Common myeloid progenitor, CD34-positive (primary cell): Measurements from ENCODE around the gene OR10A7. TPM values are rescaled to one million over a fixed set of nuclear protein-coding genes. Genes with fewer than 3 reads are reported as not detected.
"Not testable (repeated sequence)": the region's sequence is repeated elsewhere in the genome, so short reads cannot be mapped to it uniquely, and the experiment has no call there.

Experiments
- CTCF ChIA-PET: fragments of 350-600 bp; sonication (Branson Sonifier 250); formaldehyde crosslinking; loops from one replicate; lab custom pipeline; 2021; ENCODE audit warnings: antibody characterized with exemption; lab: Charles Lee
- POLR2A ChIA-PET: fragments of 350-600 bp; sonication (Branson Sonifier 250); formaldehyde crosslinking; loops from one replicate; lab custom pipeline; 2021; ENCODE audit warnings: antibody characterized with exemption; lab: Charles Lee
- DNase-seq, 3 donors: peaks; one replicate each; pipeline versions ENCODE4 v3.0.0 to v3.0.0-alpha.2; 2013
- H3K27ac ChIP-seq, 2 experiments: 1 replicate in 1 of 2; 2 replicates in 1 of 2; pipeline ENCODE4 v1.7.0; 2013; ENCODE audit warnings: inconsistent platforms in 2 of 2, low read length in 2 of 2, mild to moderate bottlenecking in 2 of 2, low read depth in 1 of 2, moderate library complexity in 1 of 2; ENCODE audit not compliant: severe bottlenecking in 2 of 2, insufficient read depth in 1 of 2, poor library complexity in 1 of 2
- H3K27me3 ChIP-seq, 5 experiments: replicated peaks in 2 of 5; 1 replicate in 3 of 5; 2 replicates in 2 of 5; pipeline versions ENCODE4 v1.6.1 to v1.7.0; 2013; ENCODE audit warnings: low read length in 4 of 5, mild to moderate bottlenecking in 2 of 5, moderate library complexity in 2 of 5, inconsistent platforms in 1 of 5; ENCODE audit not compliant: insufficient read depth in 5 of 5, control insufficient read depth in 4 of 5
- H3K36me3 ChIP-seq, 4 experiments: 1 replicate in 2 of 4; 2 replicates in 2 of 4; pipeline versions ENCODE4 v1.6.1 to v1.7.0; 2013; ENCODE audit warnings: low read length in 3 of 4, control low read depth in 1 of 4, mild to moderate bottlenecking in 1 of 4; ENCODE audit not compliant: control insufficient read depth in 4 of 4, insufficient read depth in 4 of 4
- H3K4me1 ChIP-seq, 4 experiments: 1 replicate in 3 of 4; 2 replicates in 1 of 4; pipeline versions ENCODE4 v1.6.1 to v1.7.1; 2013; ENCODE audit warnings: low read length in 3 of 4, mild to moderate bottlenecking in 3 of 4, control low read depth in 1 of 4, inconsistent platforms in 1 of 4, moderate library complexity in 1 of 4; ENCODE audit not compliant: control insufficient read depth in 4 of 4, insufficient read depth in 4 of 4; ENCODE audit errors: control extremely low read depth in 1 of 4
- H3K4me3 ChIP-seq, 7 experiments: 1 replicate in 4 of 7; 2 replicates in 3 of 7; pipeline versions ENCODE4 v1.5.1 to v1.7.0; 2013; ENCODE audit warnings: mild to moderate bottlenecking in 7 of 7, low read length in 6 of 7, moderate library complexity in 6 of 7, inconsistent platforms in 2 of 7, low read depth in 2 of 7, control low read depth in 1 of 7; ENCODE audit not compliant: insufficient read depth in 4 of 7, control insufficient read depth in 1 of 7; ENCODE audit errors: extremely low read depth in 1 of 7
- H3K9me3 ChIP-seq, 5 experiments: 1 replicate in 4 of 5; 2 replicates in 1 of 5; pipeline versions ENCODE4 v1.6.1 to v1.7.1; 2013; ENCODE audit warnings: low read length in 4 of 5, mild to moderate bottlenecking in 2 of 5, inconsistent platforms in 1 of 5, low read depth in 1 of 5, moderate library complexity in 1 of 5; ENCODE audit not compliant: control insufficient read depth in 4 of 5, insufficient read depth in 2 of 5; ENCODE audit errors: control extremely low read depth in 1 of 5
- WGBS: methylation state at CpG from one replicate; pipeline ENCODE4 v1.1.5; 2013; ENCODE audit not compliant: insufficient coverage; 5-methylcytosine and 5-hydroxymethylcytosine counted together
- polyA plus RNA-seq: library from polyadenylated mRNA; unstranded; fragments of 120-200 nt; gene quantifications from one replicate; pipeline ENCODE4 v1.2.1, GENCODE V29; 2013

OR10A7 gene, protein sequence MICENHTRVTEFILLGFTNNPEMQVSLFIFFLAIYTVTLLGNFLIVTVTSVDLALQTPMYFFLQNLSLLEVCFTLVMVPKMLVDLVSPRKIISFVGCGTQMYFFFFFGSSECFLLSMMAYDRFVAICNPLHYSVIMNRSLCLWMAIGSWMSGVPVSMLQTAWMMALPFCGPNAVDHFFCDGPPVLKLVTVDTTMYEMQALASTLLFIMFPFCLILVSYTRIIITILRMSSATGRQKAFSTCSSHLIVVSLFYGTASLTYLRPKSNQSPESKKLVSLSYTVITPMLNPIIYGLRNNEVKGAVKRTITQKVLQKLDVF
- polyA plus RNA-seq, result not detected

DNA sequence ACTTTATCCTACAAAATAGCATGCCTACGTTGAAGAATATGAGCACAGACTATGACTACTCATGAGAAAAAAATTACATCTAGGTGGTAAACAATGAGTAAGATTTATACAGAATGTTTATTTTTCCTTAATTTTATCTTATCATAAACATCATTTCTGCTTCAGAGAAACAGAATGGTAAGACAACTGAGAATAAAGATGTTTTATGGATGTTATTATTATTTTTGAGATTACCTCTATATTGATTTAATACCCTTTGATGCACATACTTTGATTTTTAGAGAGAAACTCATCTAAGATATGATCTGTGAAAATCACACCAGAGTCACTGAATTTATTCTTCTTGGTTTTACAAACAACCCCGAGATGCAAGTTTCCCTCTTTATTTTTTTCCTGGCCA, at the start of gene OR10A7:
Gene OR10A7, plus strand, starts transcription at position 301 of the 400 bp plus-strand sequence. Its CDS starts 0 bp downstream, at position 301.
- Histone ChIP-seq H3K4me1 (no peaks in the 10 kb centered on the region), H3K9me3 (no peaks in the 10 kb centered on the region), H3K36me3 (no peaks in the 10 kb centered on the region), H3K27me3 (peaks cover 0 to 5% (median 0%) of the 10 kb centered on the region in 5 experiments), H3K4me3 (no peak within 1 kb of the TSS), H3K27ac (no peak within 1 kb of the TSS)
- WGBS, result 93% methylated on average over 1 of the region's 2 CpGs
- DNase-seq, result no peak
- POLR2A ChIA-PET, result no interaction called here
- CTCF ChIA-PET, result no interaction called here

- ChIA-PET CTCF (no interaction called here), POLR2A (no interaction called here)
- Histone ChIP-seq H3K4me3 (no peak overlapping the region), H3K27ac (no peak overlapping the region), H3K27me3 (peaks cover 0 to 4% (median 0%) of the 10 kb centered on the region in 5 experiments), H3K9me3 (no peaks in the 10 kb centered on the region), H3K4me1 (no peaks in the 10 kb centered on the region), H3K36me3 (no peaks in the 10 kb centered on the region)
- no CpG with 5 or more reads among the region's 2 CpGs for WGBS
- no peak for DNase-seq
These were observed 49.4 kb upstream of the OR10A7 start for GRCh38 chr12:55171445-55171844.

- H3K27me3 ChIP-seq, DNase-seq, CTCF ChIA-PET, H3K36me3 ChIP-seq, H3K9me3 ChIP-seq, H3K4me1 ChIP-seq, POLR2A ChIA-PET, H3K4me3 ChIP-seq, H3K27ac ChIP-seq: not testable (repeated sequence)
- 100% methylated on average over 1 of the region's 2 CpGs for WGBS
These were observed 49.0 kb upstream of the OR10A7 start for GRCh38 chr12:55171846-55172245.

- DNase-seq, result no peak
- no peaks in the 10 kb centered on the region for H3K36me3 ChIP-seq
- CTCF ChIA-PET, result no interaction called here
- H3K4me1 ChIP-seq, result no peaks in the 10 kb centered on the region
- H3K27me3 ChIP-seq, result peaks cover 0 to 5% (median under 1%) of the 10 kb centered on the region in 5 experiments
- no peak overlapping the region for H3K4me3 ChIP-seq
- peaks cover 0 to 1% (median 0%) of the 10 kb centered on the region in 5 experiments for H3K9me3 ChIP-seq
- no CpG with 5 or more reads among the region's 1 CpG for WGBS
- H3K27ac ChIP-seq, result no peak overlapping the region
- POLR2A ChIA-PET, result no interaction called here
These were observed 48.1 kb upstream of the OR10A7 start for GRCh38 chr12:55172686-55173085.

- 92% methylated on average over 2 of the region's 2 CpGs for WGBS
- H3K27me3 ChIP-seq, result peaks cover 0 to 5% (median 2%) of the 10 kb centered on the region in 5 experiments
- DNase-seq, result no peak
- no peaks in the 10 kb centered on the region for H3K36me3 ChIP-seq
- H3K4me1 ChIP-seq, result no peaks in the 10 kb centered on the region
- no peak overlapping the region for H3K27ac ChIP-seq
- no peak overlapping the region for H3K4me3 ChIP-seq
- ChIA-PET POLR2A (no interaction called here), CTCF (no interaction called here)
- peaks cover 0 to 1% (median 0%) of the 10 kb centered on the region in 5 experiments for H3K9me3 ChIP-seq
These were observed 47.4 kb upstream of the OR10A7 start for GRCh38 chr12:55173456-55173855.

- no CpG with 5 or more reads among the region's 2 CpGs for WGBS
- Histone ChIP-seq H3K27ac (no peak overlapping the region), H3K9me3 (peaks cover 0 to 1% (median 0%) of the 10 kb centered on the region in 5 experiments), H3K36me3 (no peaks in the 10 kb centered on the region), H3K27me3 (peaks cover 0 to 4% (median 0%) of the 10 kb centered on the region in 5 experiments), H3K4me3 (no peak overlapping the region), H3K4me1 (no peaks in the 10 kb centered on the region)
- CTCF ChIA-PET, result interaction anchor here (1.0 to 5.5 kb wide), 5 partner anchors 341 to 434 kb away, joined by 3 to 31 read pairs (median 4); no protein-coding TSS in a partner anchor
- no peak for DNase-seq
- POLR2A ChIA-PET, result no interaction called here
These were observed 32.3 kb upstream of the OR10A7 start for GRCh38 chr12:55188573-55188972.

GRCh38 chr12:55188974-55189556, 31.8 kb upstream of the OR10A7 start:
- no CpG with 5 or more reads among the region's 4 CpGs for WGBS
- ChIA-PET POLR2A (no interaction called here), CTCF (interaction anchor here (1.0 to 5.5 kb wide), 5 partner anchors 341 to 433 kb away, joined by 3 to 31 read pairs (median 4); no protein-coding TSS in a partner anchor)
- H3K36me3 ChIP-seq, result no peaks in the 10 kb centered on the region
- peaks cover 0 to 4% (median 0%) of the 10 kb centered on the region in 5 experiments for H3K27me3 ChIP-seq
- DNase-seq, result peak; percentile 73 to 89 (median 84)
- no peak overlapping the region for H3K27ac ChIP-seq
- H3K9me3 ChIP-seq, result peaks cover 0 to 1% (median 0%) of the 10 kb centered on the region in 5 experiments
- no peaks in the 10 kb centered on the region for H3K4me1 ChIP-seq
- no peak overlapping the region for H3K4me3 ChIP-seq
